Common myeloid progenitor, CD34-positive (primary cell): Measurements from ENCODE around the gene PPP1R12B.
"Not testable (repeated sequence)": the region's sequence is repeated elsewhere in the genome, so short reads cannot be mapped to it uniquely, and the experiment has no call there.

Source experiments
- CTCF ChIA-PET: fragments of 350-600 bp; sonication (Branson Sonifier 250); formaldehyde crosslinking; loops from one replicate; lab custom pipeline; 2021; ENCODE audit warnings: antibody characterized with exemption; lab: Charles Lee
- POLR2A ChIA-PET: fragments of 350-600 bp; sonication (Branson Sonifier 250); formaldehyde crosslinking; loops from one replicate; lab custom pipeline; 2021; ENCODE audit warnings: antibody characterized with exemption; lab: Charles Lee
- DNase-seq, 3 donors: peaks; one replicate each; pipeline versions ENCODE4 v3.0.0 to v3.0.0-alpha.2; 2013
- H3K27ac ChIP-seq, 2 experiments: 1 replicate in 1 of 2; 2 replicates in 1 of 2; pipeline ENCODE4 v1.7.0; 2013; ENCODE audit warnings: inconsistent platforms in 2 of 2, low read length in 2 of 2, mild to moderate bottlenecking in 2 of 2, low read depth in 1 of 2, moderate library complexity in 1 of 2; ENCODE audit not compliant: severe bottlenecking in 2 of 2, insufficient read depth in 1 of 2, poor library complexity in 1 of 2
- H3K27me3 ChIP-seq, 5 experiments: replicated peaks in 2 of 5; 1 replicate in 3 of 5; 2 replicates in 2 of 5; pipeline versions ENCODE4 v1.6.1 to v1.7.0; 2013; ENCODE audit warnings: low read length in 4 of 5, mild to moderate bottlenecking in 2 of 5, moderate library complexity in 2 of 5, inconsistent platforms in 1 of 5; ENCODE audit not compliant: insufficient read depth in 5 of 5, control insufficient read depth in 4 of 5
- H3K36me3 ChIP-seq, 4 experiments: 1 replicate in 2 of 4; 2 replicates in 2 of 4; pipeline versions ENCODE4 v1.6.1 to v1.7.0; 2013; ENCODE audit warnings: low read length in 3 of 4, control low read depth in 1 of 4, mild to moderate bottlenecking in 1 of 4; ENCODE audit not compliant: control insufficient read depth in 4 of 4, insufficient read depth in 4 of 4
- H3K4me1 ChIP-seq, 4 experiments: 1 replicate in 3 of 4; 2 replicates in 1 of 4; pipeline versions ENCODE4 v1.6.1 to v1.7.1; 2013; ENCODE audit warnings: low read length in 3 of 4, mild to moderate bottlenecking in 3 of 4, control low read depth in 1 of 4, inconsistent platforms in 1 of 4, moderate library complexity in 1 of 4; ENCODE audit not compliant: control insufficient read depth in 4 of 4, insufficient read depth in 4 of 4; ENCODE audit errors: control extremely low read depth in 1 of 4
- H3K4me3 ChIP-seq, 7 experiments: 1 replicate in 4 of 7; 2 replicates in 3 of 7; pipeline versions ENCODE4 v1.5.1 to v1.7.0; 2013; ENCODE audit warnings: mild to moderate bottlenecking in 7 of 7, low read length in 6 of 7, moderate library complexity in 6 of 7, inconsistent platforms in 2 of 7, low read depth in 2 of 7, control low read depth in 1 of 7; ENCODE audit not compliant: insufficient read depth in 4 of 7, control insufficient read depth in 1 of 7; ENCODE audit errors: extremely low read depth in 1 of 7
- H3K9me3 ChIP-seq, 5 experiments: 1 replicate in 4 of 5; 2 replicates in 1 of 5; pipeline versions ENCODE4 v1.6.1 to v1.7.1; 2013; ENCODE audit warnings: low read length in 4 of 5, mild to moderate bottlenecking in 2 of 5, inconsistent platforms in 1 of 5, low read depth in 1 of 5, moderate library complexity in 1 of 5; ENCODE audit not compliant: control insufficient read depth in 4 of 5, insufficient read depth in 2 of 5; ENCODE audit errors: control extremely low read depth in 1 of 5
- WGBS: methylation state at CpG from one replicate; pipeline ENCODE4 v1.1.5; 2013; ENCODE audit not compliant: insufficient coverage; 5-methylcytosine and 5-hydroxymethylcytosine counted together

Gene PPP1R12B

GRCh38 chr1:202578565-202578964 is 230.1 kb downstream of the PPP1R12B start:
- CTCF ChIA-PET: interaction anchor here (0.8 to 1.8 kb wide), 3 partner anchors 10 to 22 kb away, joined by 3 to 6 read pairs (median 4); no protein-coding TSS in a partner anchor

GRCh38 chr1:202579806-202580205 is 231.3 kb downstream of the PPP1R12B start:
- Histone ChIP-seq H3K9me3 (no peaks in the 10 kb centered on the region), H3K4me1 (no peaks in the 10 kb centered on the region), H3K36me3 (peaks cover 0 to 22% (median 9%) of the 10 kb centered on the region in 4 experiments), H3K4me3 (no peak overlapping the region), H3K27ac (no peak overlapping the region), H3K27me3 (no peaks in the 10 kb centered on the region)
- no peak for DNase-seq
- WGBS: 100% methylated on average over 1 of the region's 2 CpGs
- ChIA-PET POLR2A (no interaction called here), CTCF (interaction anchor here (0.6 to 1.2 kb wide), 2 partner anchors 27 to 33 kb away, joined by 3 read pairs; no protein-coding TSS in a partner anchor)

More at GRCh38 chr1:202578565-202578964, 230.1 kb downstream of the PPP1R12B start:
- Histone ChIP-seq H3K4me1 (no peaks in the 10 kb centered on the region), H3K9me3 (no peaks in the 10 kb centered on the region), H3K36me3 (peaks cover 0 to 22% (median 9%) of the 10 kb centered on the region in 4 experiments), H3K27me3 (no peaks in the 10 kb centered on the region), H3K27ac (no peak overlapping the region), H3K4me3 (no peak overlapping the region)
- POLR2A ChIA-PET: no interaction called here
- no peak for DNase-seq
- 100% methylated on average over 5 of the region's 6 CpGs for WGBS

DNA sequence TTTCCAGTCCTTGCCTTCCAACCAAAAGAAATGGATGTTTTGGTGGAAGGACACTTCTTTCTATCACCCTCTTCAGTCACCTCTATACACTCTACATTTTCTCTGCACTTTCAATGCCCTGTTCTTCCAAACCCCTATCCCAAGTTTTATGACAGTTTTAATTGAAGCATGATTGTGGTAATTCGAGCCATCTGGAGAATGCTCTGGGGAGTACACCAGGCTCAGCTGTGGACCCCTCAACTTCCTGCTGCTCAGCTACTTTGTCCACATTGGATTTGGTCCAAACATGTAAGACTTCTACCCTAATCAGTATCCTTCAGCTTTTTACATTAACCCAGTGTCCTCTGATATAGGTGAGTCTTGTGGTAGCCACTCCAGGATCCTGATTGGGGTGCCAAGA is 232.1 kb downstream of the PPP1R12B start:
- peaks cover 0 to 19% (median 9%) of the 10 kb centered on the region in 4 experiments for H3K36me3 ChIP-seq
- H3K27me3 ChIP-seq: no peaks in the 10 kb centered on the region
- no peak for DNase-seq
- WGBS: no CpG with 5 or more reads among the region's 1 CpG
- no peaks in the 10 kb centered on the region for H3K9me3 ChIP-seq
- ChIA-PET POLR2A (no interaction called here), CTCF (no interaction called here)
- H3K4me1 ChIP-seq: no peaks in the 10 kb centered on the region
- H3K4me3 ChIP-seq: no peak overlapping the region
- no peak overlapping the region for H3K27ac ChIP-seq

DNA sequence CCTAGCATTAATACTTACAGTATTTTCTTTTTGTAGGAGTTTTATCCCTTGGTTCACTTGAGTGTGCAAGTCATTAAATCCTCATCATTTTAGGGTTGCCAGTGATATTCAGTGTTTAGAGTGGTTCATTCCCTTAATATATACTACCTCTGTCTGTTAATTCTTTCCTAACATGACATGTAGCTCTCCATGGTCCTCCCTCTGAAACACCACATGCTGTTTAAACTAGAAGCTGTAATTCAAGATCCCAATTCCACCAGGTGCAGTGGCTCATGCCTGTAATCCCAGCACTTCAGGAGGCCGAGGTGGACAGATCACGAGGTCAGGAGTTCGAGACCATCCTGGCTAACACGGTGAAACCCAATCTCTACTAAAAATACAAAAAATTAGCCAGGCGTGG is 233.9 kb downstream of the PPP1R12B start:
- no CpG with 5 or more reads among the region's 5 CpGs for WGBS
- CTCF ChIA-PET, H3K4me1 ChIP-seq, H3K27ac ChIP-seq, H3K4me3 ChIP-seq, H3K27me3 ChIP-seq, H3K9me3 ChIP-seq, POLR2A ChIA-PET, DNase-seq: not testable (repeated sequence)
- H3K36me3 ChIP-seq: peaks cover 0 to 19% (median 9%) of the 10 kb centered on the region in 4 experiments

- no peak overlapping the region for H3K27ac ChIP-seq
- CTCF ChIA-PET: interaction anchor here (1.2 to 2.8 kb wide), 4 partner anchors 10 to 15 kb away, joined by 4 to 12 read pairs (median 6); no protein-coding TSS in a partner anchor
- no peak overlapping the region for H3K4me3 ChIP-seq
- no peaks in the 10 kb centered on the region for H3K9me3 ChIP-seq
- WGBS: 89% methylated on average over 7 of the region's 8 CpGs
- H3K27me3 ChIP-seq: no peaks in the 10 kb centered on the region
- POLR2A ChIA-PET: no interaction called here
- DNase-seq: peak; percentile 22 to 71 (median 59)
- peaks cover 0 to 4% (median 0%) of the 10 kb centered on the region in 4 experiments for H3K4me1 ChIP-seq
- peaks cover 0 to 19% (median 8%) of the 10 kb centered on the region in 4 experiments for H3K36me3 ChIP-seq
Measured at GRCh38 chr1:202584707-202585589, 236.4 kb downstream of the PPP1R12B start.

DNA sequence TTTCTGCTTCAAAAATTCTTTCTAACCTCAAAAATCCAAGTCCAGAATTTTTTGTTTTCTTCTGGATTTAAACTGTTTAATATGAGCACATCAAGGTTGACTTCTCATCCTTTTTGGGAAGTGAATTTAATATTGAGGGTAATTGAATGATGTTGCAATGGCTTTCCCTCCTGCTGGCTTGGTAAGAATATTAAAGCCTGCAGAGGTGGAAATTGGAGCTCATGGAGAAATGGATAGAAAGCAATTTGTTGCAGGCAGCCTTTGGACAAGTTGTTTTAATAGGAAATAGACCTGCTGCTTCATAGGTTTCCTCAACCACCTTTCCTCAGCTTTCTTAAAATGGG is 237.1 kb downstream of the PPP1R12B start:
- Histone ChIP-seq H3K27me3 (no peaks in the 10 kb centered on the region), H3K9me3 (no peaks in the 10 kb centered on the region), H3K27ac (no peak overlapping the region), H3K4me1 (peaks cover 0 to 4% (median 0%) of the 10 kb centered on the region in 4 experiments), H3K36me3 (peaks cover 0 to 15% (median 5%) of the 10 kb centered on the region in 4 experiments), H3K4me3 (no peak overlapping the region)
- DNase-seq: no peak
- ChIA-PET POLR2A (no interaction called here), CTCF (interaction anchor here (0.7 to 2.8 kb wide), 4 partner anchors 11 to 16 kb away, joined by 3 to 12 read pairs (median 6); no protein-coding TSS in a partner anchor)
